CD8-positive, alpha-beta memory T cell (primary cell): ENCODE results near the gene COX7A2L. TPM values are rescaled to one million over a fixed set of nuclear protein-coding genes. Genes with fewer than 3 reads are reported as not detected.

Experiments used
- CTCF ChIA-PET: fragments of 350-600 bp; sonication (Branson Sonifier 250); formaldehyde crosslinking; loops from one replicate; lab custom pipeline; 2021; ENCODE audit warnings: antibody characterized with exemption; lab: Charles Lee
- POLR2A ChIA-PET: fragments of 350-600 bp; sonication (Branson Sonifier 250); formaldehyde crosslinking; loops from one replicate; lab custom pipeline; 2021; ENCODE audit warnings: antibody characterized with exemption; lab: Charles Lee
- DNase-seq, 5 donors: peaks; one replicate each; pipeline versions ENCODE4 v3.0.0 to v3.0.0-alpha.2; 2020 to 2022; ENCODE audit warnings: mixed read lengths in 1 of 5
- H3K27ac ChIP-seq: one replicate; pipeline ENCODE4 v1.7.0; 2013; ENCODE audit warnings: low read depth, mild to moderate bottlenecking, low read length, moderate library complexity
- H3K27me3 ChIP-seq: 2 replicates; pipeline ENCODE4 v1.7.0; 2013; ENCODE audit warnings: low read length, mild to moderate bottlenecking; ENCODE audit not compliant: insufficient read depth, poor library complexity, severe bottlenecking
- H3K36me3 ChIP-seq: 2 replicates; pipeline ENCODE4 v1.7.0; 2013; ENCODE audit warnings: mild to moderate bottlenecking, low read length, moderate library complexity; ENCODE audit not compliant: insufficient read depth
- H3K4me1 ChIP-seq: 2 replicates; pipeline ENCODE4 v1.7.0; 2013; ENCODE audit warnings: mild to moderate bottlenecking, low read length, moderate library complexity; ENCODE audit not compliant: insufficient read depth
- H3K4me3 ChIP-seq: 2 replicates; pipeline ENCODE4 v1.7.0; 2013; ENCODE audit warnings: mild to moderate bottlenecking, low read length
- H3K9me3 ChIP-seq: 2 replicates; pipeline ENCODE4 v1.7.0; 2013; ENCODE audit warnings: mild to moderate bottlenecking, low read length
- H3K27ac Mint-ChIP-seq, 8 donors: one replicate each; pipeline ENCODE4 v1.8.0; 2020 to 2021; ENCODE audit warnings: mixed read lengths in 8 of 8, mild to moderate bottlenecking in 6 of 8, inconsistent platforms in 3 of 8, moderate library complexity in 3 of 8
- H3K27me3 Mint-ChIP-seq, 2 donors: one replicate each; pipeline ENCODE4 v1.8.0; 2020 to 2021; ENCODE audit warnings: mixed read lengths in 2 of 2, mild to moderate bottlenecking in 1 of 2, moderate library complexity in 1 of 2
- H3K36me3 Mint-ChIP-seq, 3 donors: one replicate each; pipeline ENCODE4 v1.8.0; 2020 to 2021; ENCODE audit warnings: mixed read lengths in 3 of 3, inconsistent platforms in 1 of 3, mild to moderate bottlenecking in 1 of 3
- H3K4me1 Mint-ChIP-seq, 3 donors: one replicate each; pipeline ENCODE4 v1.8.0; 2020 to 2021; ENCODE audit warnings: mixed read lengths in 3 of 3, inconsistent platforms in 1 of 3, mild to moderate bottlenecking in 1 of 3
- H3K4me3 Mint-ChIP-seq, 7 donors: one replicate each; pipeline ENCODE4 v1.8.0; 2020 to 2021; ENCODE audit warnings: mixed read lengths in 7 of 7, mild to moderate bottlenecking in 6 of 7, moderate library complexity in 4 of 7, inconsistent platforms in 2 of 7
- H3K9me3 Mint-ChIP-seq, 5 donors: one replicate each; pipeline ENCODE4 v1.8.0; 2020 to 2022; ENCODE audit warnings: mixed read lengths in 5 of 5, mild to moderate bottlenecking in 3 of 5, moderate library complexity in 2 of 5, inconsistent platforms in 1 of 5
- polyA plus RNA-seq: library from polyadenylated mRNA; unstranded; fragments of 300-500 nt; fragmentation: Illumina TruSeq; gene quantifications from one replicate; pipeline ENCODE4 v1.2.3, GENCODE V29; 2021
- total RNA-seq, 2 experiments: library from RNA; stranded (reverse); gene quantifications; one replicate each; pipeline ENCODE4 v1.2.3, GENCODE V29; 2021

COX7A2L gene
- total and polyA plus RNA-seq, 3 experiments from 2014 or later: 99.8 to 172 (median 100) TPM

DNA sequence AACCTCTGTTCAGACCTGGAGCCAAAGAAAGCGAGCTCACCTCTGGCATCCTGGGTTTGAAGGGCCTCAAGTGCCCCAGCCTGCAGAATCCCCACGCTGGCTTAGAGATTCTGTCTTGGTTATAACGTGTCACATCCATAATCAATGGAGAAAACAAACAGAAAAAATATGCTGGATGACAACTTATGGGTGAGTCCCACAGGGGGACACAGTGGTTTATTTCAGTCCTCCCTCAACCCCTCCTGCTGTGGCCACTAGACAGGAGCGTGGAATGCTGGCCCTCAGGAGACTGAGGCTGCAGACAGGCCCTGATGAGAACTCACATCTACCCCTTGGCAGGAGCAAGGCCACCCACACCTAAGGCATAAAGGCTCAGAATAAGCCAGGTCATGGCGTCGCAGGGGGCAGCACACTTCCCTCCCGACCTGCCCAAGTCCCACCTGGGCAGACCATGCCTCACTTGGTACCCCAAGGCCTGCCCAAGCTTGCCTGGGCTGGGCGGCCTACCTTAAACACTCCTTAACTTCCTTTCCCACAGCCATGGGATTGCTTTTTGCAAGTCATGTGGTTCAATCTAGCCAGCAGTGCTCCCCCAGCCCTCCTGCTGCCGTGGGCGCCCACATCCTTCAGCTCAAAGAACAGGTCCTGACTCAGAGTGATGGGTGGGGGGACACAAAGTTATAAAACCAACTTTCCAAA lies 19.9 kb downstream of the COX7A2L start:
- Histone ChIP-seq H3K4me1 (no peaks in the 10 kb centered on the region), H3K27me3 (no peaks in the 10 kb centered on the region), H3K9me3 (no peaks in the 10 kb centered on the region), H3K4me3 (no peak overlapping the region), H3K36me3 (peaks cover 21% of the 10 kb centered on the region), H3K27ac (no peak overlapping the region)
- peak overlapping the region in 3 of 8 donors; percentile 17 to 72 (median 70) for H3K27ac Mint-ChIP-seq
- peaks cover 38 to 49% (median 41%) of the 10 kb centered on the region in 3 donors for H3K4me1 Mint-ChIP-seq
- peaks cover 11 to 78% (median 22%) of the 10 kb centered on the region in 3 donors for H3K36me3 Mint-ChIP-seq
- no peaks in the 10 kb centered on the region for H3K9me3 Mint-ChIP-seq
- POLR2A ChIA-PET: interaction anchor here (0.6 to 1.0 kb wide), 2 partner anchors 208 to 227 kb away, joined by 3 to 4 read pairs; no protein-coding TSS in a partner anchor
- H3K27me3 Mint-ChIP-seq: no peaks in the 10 kb centered on the region
- CTCF ChIA-PET: no interaction called here
- peak overlapping the region in 1 of 7 donors; percentile 48 for H3K4me3 Mint-ChIP-seq
- DNase-seq: no peak

GRCh38 chr2:42340045-42340937 lies 20.7 kb downstream of the COX7A2L start:
- Histone ChIP-seq H3K36me3 (peaks cover 15% of the 10 kb centered on the region), H3K4me1 (no peaks in the 10 kb centered on the region), H3K4me3 (no peak overlapping the region), H3K27me3 (no peaks in the 10 kb centered on the region), H3K9me3 (no peaks in the 10 kb centered on the region), H3K27ac (no peak overlapping the region)
- H3K27ac Mint-ChIP-seq: peak overlapping the region; percentile 1 to 78 (median 60)
- no peak overlapping the region for H3K4me3 Mint-ChIP-seq
- H3K9me3 Mint-ChIP-seq: no peaks in the 10 kb centered on the region
- DNase-seq: no peak
- POLR2A ChIA-PET: no interaction called here
- no peaks in the 10 kb centered on the region for H3K27me3 Mint-ChIP-seq
- H3K4me1 Mint-ChIP-seq: peaks cover 36 to 42% (median 41%) of the 10 kb centered on the region in 3 donors
- peaks cover 13 to 78% (median 29%) of the 10 kb centered on the region in 3 donors for H3K36me3 Mint-ChIP-seq
- CTCF ChIA-PET: no interaction called here

GRCh38 chr2:42339191-42339912 lies 21.7 kb downstream of the COX7A2L start:
- no peak overlapping the region for H3K27ac ChIP-seq
- H3K4me3 ChIP-seq: no peak overlapping the region
- H3K9me3 ChIP-seq: no peaks in the 10 kb centered on the region
- ChIA-PET CTCF (interaction anchor here (1.0 kb wide), 1 partner anchor 36 kb away, joined by 3 read pairs; no protein-coding TSS in a partner anchor), POLR2A (no interaction called here)
- H3K36me3 Mint-ChIP-seq: peaks cover 13 to 81% (median 29%) of the 10 kb centered on the region in 3 donors
- H3K27me3 Mint-ChIP-seq: no peaks in the 10 kb centered on the region
- no peaks in the 10 kb centered on the region for H3K27me3 ChIP-seq
- DNase-seq: no peak
- H3K27ac Mint-ChIP-seq: peak overlapping the region in 6 of 8 donors; percentile 1 to 76 (median 46)
- peaks cover 12% of the 10 kb centered on the region for H3K36me3 ChIP-seq
- no peaks in the 10 kb centered on the region for H3K4me1 ChIP-seq
- H3K9me3 Mint-ChIP-seq: no peaks in the 10 kb centered on the region
- H3K4me1 Mint-ChIP-seq: peaks cover 36 to 41% (median 40%) of the 10 kb centered on the region in 3 donors
- H3K4me3 Mint-ChIP-seq: no peak overlapping the region

- Mint-ChIP-seq H3K4me3 (no peak overlapping the region), H3K27me3 (no peaks in the 10 kb centered on the region), H3K4me1 (peaks cover 35 to 40% (median 37%) of the 10 kb centered on the region in 3 donors), H3K9me3 (no peaks in the 10 kb centered on the region), H3K27ac (peak overlapping the region in 2 of 8 donors; percentile 17 to 39), H3K36me3 (peaks cover 10 to 83% (median 30%) of the 10 kb centered on the region in 3 donors)
- Histone ChIP-seq H3K27me3 (no peaks in the 10 kb centered on the region), H3K4me3 (no peak overlapping the region), H3K9me3 (no peaks in the 10 kb centered on the region), H3K4me1 (no peaks in the 10 kb centered on the region), H3K27ac (no peak overlapping the region), H3K36me3 (peaks cover 12% of the 10 kb centered on the region)
- ChIA-PET POLR2A (no interaction called here), CTCF (interaction anchor here (1.0 kb wide), 1 partner anchor 35 kb away, joined by 3 read pairs; no protein-coding TSS in a partner anchor)
- no peak for DNase-seq
Observed at GRCh38 chr2:42338567-42339190, 22.3 kb downstream of the COX7A2L start.

DNA sequence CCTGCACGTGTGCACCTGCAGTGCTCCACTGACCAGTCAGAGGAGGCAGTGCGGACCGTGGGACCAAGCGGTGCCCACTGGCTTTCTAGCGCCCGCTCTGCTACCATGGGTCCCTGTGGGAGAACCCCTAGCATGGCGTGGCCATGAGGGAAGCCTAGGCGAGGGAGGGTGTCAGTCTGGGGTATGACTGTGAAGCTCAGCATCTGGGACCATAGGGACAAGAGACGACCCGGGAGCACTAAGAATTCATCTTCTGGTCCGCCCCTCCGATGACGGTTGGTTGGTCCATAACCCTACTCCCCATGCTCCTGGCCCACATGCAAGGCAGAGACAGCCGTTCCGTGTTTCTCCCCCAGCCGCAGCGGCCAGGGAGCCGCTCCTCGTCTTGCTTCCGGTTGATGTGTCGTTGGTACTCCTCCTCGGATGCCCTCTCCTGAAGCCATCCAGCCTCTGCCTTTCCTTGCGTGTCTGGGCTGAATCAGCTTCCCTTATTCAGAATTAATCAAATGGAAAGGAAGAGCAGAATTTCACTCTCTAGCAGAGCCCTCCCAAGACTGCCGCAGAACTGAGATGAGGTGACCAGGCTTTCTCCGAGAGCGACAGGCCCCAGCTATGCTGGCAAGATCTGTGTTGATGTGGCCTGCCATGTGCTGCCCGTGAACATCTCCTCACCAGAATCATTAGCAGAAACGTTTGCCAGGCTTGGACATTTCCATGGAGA lies 23.0 kb downstream of the COX7A2L start:
- no peak overlapping the region for H3K4me3 Mint-ChIP-seq
- Histone ChIP-seq H3K27ac (no peak overlapping the region), H3K36me3 (peaks cover 18% of the 10 kb centered on the region), H3K9me3 (no peaks in the 10 kb centered on the region), H3K27me3 (no peaks in the 10 kb centered on the region), H3K4me1 (no peaks in the 10 kb centered on the region), H3K4me3 (no peak overlapping the region)
- H3K27ac Mint-ChIP-seq: peak overlapping the region in 2 of 8 donors; percentile 39 to 66
- no peaks in the 10 kb centered on the region for H3K9me3 Mint-ChIP-seq
- no peak for DNase-seq
- peaks cover 28 to 34% (median 33%) of the 10 kb centered on the region in 3 donors for H3K4me1 Mint-ChIP-seq
- ChIA-PET CTCF (interaction anchor here (0.7 kb wide), 1 partner anchor 9 kb away, joined by 3 read pairs; no protein-coding TSS in a partner anchor), POLR2A (no interaction called here)
- peaks cover 12 to 83% (median 37%) of the 10 kb centered on the region in 3 donors for H3K36me3 Mint-ChIP-seq
- no peaks in the 10 kb centered on the region for H3K27me3 Mint-ChIP-seq

DNA sequence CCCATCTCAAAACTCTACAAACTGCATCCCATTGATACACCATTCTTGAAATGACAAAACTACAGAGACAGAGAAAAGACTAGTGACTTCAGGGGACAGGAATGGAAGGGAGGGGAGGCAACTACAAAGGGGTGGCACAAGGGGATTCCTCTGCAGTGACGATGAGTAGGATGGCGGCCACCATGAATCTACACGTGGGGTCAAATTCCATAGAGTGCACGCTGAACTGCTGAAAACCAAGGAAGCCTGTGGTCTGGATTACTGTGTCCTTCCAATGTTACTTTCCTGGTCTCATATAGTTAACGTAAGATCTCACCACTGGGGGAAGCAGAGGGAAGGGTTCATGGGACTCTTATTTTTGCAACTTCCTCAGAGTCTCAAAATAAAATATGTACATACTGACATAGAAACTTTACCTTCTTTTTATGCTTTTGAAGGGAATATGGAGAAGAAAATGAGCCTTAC lies 23.6 kb downstream of the COX7A2L start:
- ChIA-PET POLR2A (no interaction called here), CTCF (no interaction called here)
- Histone ChIP-seq H3K9me3 (no peaks in the 10 kb centered on the region), H3K4me1 (no peaks in the 10 kb centered on the region), H3K27me3 (no peaks in the 10 kb centered on the region), H3K27ac (no peak overlapping the region), H3K4me3 (no peak overlapping the region), H3K36me3 (peaks cover 24% of the 10 kb centered on the region)
- H3K4me1 Mint-ChIP-seq: peaks cover 26 to 29% (median 27%) of the 10 kb centered on the region in 3 donors
- H3K27me3 Mint-ChIP-seq: no peaks in the 10 kb centered on the region
- no peak overlapping the region for H3K4me3 Mint-ChIP-seq
- peaks cover 16 to 84% (median 37%) of the 10 kb centered on the region in 3 donors for H3K36me3 Mint-ChIP-seq
- no peak for DNase-seq
- H3K27ac Mint-ChIP-seq: peak overlapping the region in 4 of 8 donors; percentile 5 to 79 (median 42)
- H3K9me3 Mint-ChIP-seq: no peaks in the 10 kb centered on the region
